HepG2 (cell line): ENCODE data around the gene GEMIN2. TPM values are rescaled to one million over a fixed set of nuclear protein-coding genes. Genes with fewer than 3 reads are reported as not detected.

ENCODE experiments used
- BCL3 ChIP-seq: sonication (generic); formaldehyde crosslinking; IDR thresholded peaks from 2 replicates; pipeline ENCODE4 v1.5.1; 2020; ENCODE audit warnings: mild to moderate bottlenecking, missing genetic modification reagents, moderate library complexity
- CBX1 ChIP-seq: IDR thresholded peaks from one replicate; pipeline ENCODE4 v1.6.1; 2016; ENCODE audit warnings: antibody characterized with exemption, low read depth
- FOXK2 ChIP-seq: fragments of 450-650 bp; IDR thresholded peaks from 2 replicates; pipeline ENCODE4 v1.6.1; 2016
- HOXA9 ChIP-seq: sonication (generic); formaldehyde crosslinking; IDR thresholded peaks from 2 replicates; pipeline ENCODE4 v1.8.1; 2022; ENCODE audit warnings: missing genetic modification reagents, mild to moderate bottlenecking, moderate library complexity, borderline replicate concordance
- JARID2 ChIP-seq: sonication (generic); formaldehyde crosslinking; IDR thresholded peaks from 2 replicates; pipeline ENCODE4 v1.8.1; 2023; ENCODE audit warnings: missing genetic modification reagents, inconsistent platforms; ENCODE audit not compliant: insufficient replicate concordance
- MEF2D ChIP-seq: sonication (generic); formaldehyde crosslinking; IDR thresholded peaks from 2 replicates; pipeline ENCODE4 v1.5.1; 2020; ENCODE audit warnings: mild to moderate bottlenecking, missing genetic modification reagents
- MLX ChIP-seq: IDR thresholded peaks from 2 replicates; pipeline ENCODE4 v1.6.1; 2016
- MTA1 ChIP-seq: sonication (generic); formaldehyde crosslinking; IDR thresholded peaks from 2 replicates; pipeline ENCODE4 v1.4.0; 2020; ENCODE audit warnings: missing genetic modification reagents, mild to moderate bottlenecking, borderline replicate concordance
- SOX5 ChIP-seq: IDR thresholded peaks from 2 replicates; pipeline ENCODE4 v1.6.1; 2016; ENCODE audit warnings: borderline replicate concordance
- SUZ12 ChIP-seq: fragments of 150-350 bp; IDR thresholded peaks from 2 replicates; pipeline ENCODE4 v1.6.1; 2014; ENCODE audit warnings: low read depth, low read length
- ZBTB40 ChIP-seq, 2 experiments: fragments of 450-650 bp in 1 of 2; sonication (generic) in 1 of 2; formaldehyde crosslinking in 1 of 2; IDR thresholded peaks; 2 replicates each; pipeline versions ENCODE4 v1.6.1 to v1.8.0; 2016 to 2022; ENCODE audit warnings: antibody characterized with exemption in 1 of 2, mild to moderate bottlenecking in 1 of 2, missing genetic modification reagents in 1 of 2
- ZNF207 ChIP-seq: fragments of 450-650 bp; IDR thresholded peaks from 2 replicates; pipeline ENCODE4 v1.6.1; 2016; ENCODE audit warnings: antibody characterized with exemption, borderline replicate concordance
- ZNF296 ChIP-seq: sonication (generic); formaldehyde crosslinking; conservative IDR thresholded peaks from 2 replicates; pipeline ENCODE4 v1.5.0; 2020; ENCODE audit warnings: mild to moderate bottlenecking, missing genetic modification reagents
- ZNF496 ChIP-seq: sonication (generic); formaldehyde crosslinking; IDR thresholded peaks from 2 replicates; pipeline ENCODE4 v1.8.1; 2023; ENCODE audit warnings: mild to moderate bottlenecking, moderate library complexity, missing genetic modification reagents; ENCODE audit not compliant: insufficient replicate concordance
- ZNF850 ChIP-seq: sonication (generic); formaldehyde crosslinking; conservative IDR thresholded peaks from 2 replicates; pipeline ENCODE4 v1.9.0; 2021; ENCODE audit warnings: mild to moderate bottlenecking, missing genetic modification reagents
- ZSCAN20 ChIP-seq: sonication (generic); formaldehyde crosslinking; IDR thresholded peaks from 2 replicates; pipeline ENCODE4 v1.4.0; 2020; ENCODE audit warnings: missing genetic modification reagents, mild to moderate bottlenecking, borderline replicate concordance
- ZSCAN30 ChIP-seq: sonication (generic); formaldehyde crosslinking; IDR thresholded peaks from 2 replicates; pipeline ENCODE4 v1.5.0; 2020; ENCODE audit warnings: mild to moderate bottlenecking, missing genetic modification reagents
- polyA plus RNA-seq, 8 experiments: library from polyadenylated mRNA; depleted of rRNA in 3 of 8; stranded (reverse) in 7 of 8; unstranded in 1 of 8; fragments of >200 nt; fragmentation: Illumina TruSeq in 4 of 8; extraction: Trizol in 4 of 8; gene quantifications; 2 replicates each; pipeline versions ENCODE4 v1.2.1 to v1.2.3, GENCODE V29; 2011 to 2016; ENCODE audit warnings: low read depth in 4 of 8, missing spikeins in 1 of 8, mixed read lengths in 1 of 8; ENCODE audit not compliant: insufficient read depth in 1 of 8
- total RNA-seq, 5 experiments: library from RNA; depleted of rRNA; stranded (reverse); fragments of >200 nt; fragmentation: Illumina TruSeq; extraction: Trizol; gene quantifications; 2 replicates each; pipeline ENCODE4 v1.2.3, GENCODE V29; 2016; ENCODE audit warnings: low read depth in 1 of 5
- TF ChIP-seq, protein P1 (sequence below): sonication (generic); formaldehyde crosslinking; IDR thresholded peaks from 2 replicates; pipeline ENCODE4 v1.8.0; 2022; ENCODE audit warnings: mild to moderate bottlenecking, missing genetic modification reagents, moderate library complexity

GEMIN2 gene
- total and polyA plus RNA-seq, 2 of the 13 experiments (the other 11 are each of a cell fraction or from before 2014, with no cell fraction given): 54.8 to 110 TPM

- no peak for TF ChIP-seq ZBTB40 (IDR thresholded peaks at IDR 0.05)
- TF ChIP-seq ZBTB40 (CRISPR knock-in tag; IDR thresholded peaks at IDR 0.05): no peak
- 0 out of 2 replicates have a peak, but pooled peaks have one; percentile 49 for TF ChIP-seq ZSCAN20 (CRISPR knock-in tag)
- no peak for TF ChIP-seq HOXA9 (CRISPR knock-in tag)
- TF ChIP-seq JARID2 (CRISPR knock-in tag): no peak
- no peak for TF ChIP-seq MTA1 (CRISPR knock-in tag)
- no peak; the same call in 1 of the 2 replicates for TF ChIP-seq SOX5 (CRISPR knock-in tag)
- TF ChIP-seq BCL3 (CRISPR knock-in tag): no peak
- no peak for TF ChIP-seq ZNF496 (CRISPR knock-in tag)
- TF ChIP-seq ZSCAN30: no peak; the same call in 1 of the 2 replicates
- TF ChIP-seq, protein P1, sequence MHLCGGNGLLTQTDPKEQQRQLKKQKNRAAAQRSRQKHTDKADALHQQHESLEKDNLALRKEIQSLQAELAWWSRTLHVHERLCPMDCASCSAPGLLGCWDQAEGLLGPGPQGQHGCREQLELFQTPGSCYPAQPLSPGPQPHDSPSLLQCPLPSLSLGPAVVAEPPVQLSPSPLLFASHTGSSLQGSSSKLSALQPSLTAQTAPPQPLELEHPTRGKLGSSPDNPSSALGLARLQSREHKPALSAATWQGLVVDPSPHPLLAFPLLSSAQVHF: no peak
- TF ChIP-seq MLX (CRISPR knock-in tag): peak; percentile 71; the same call in 1 of the 2 replicates
- peak; percentile 91 for TF ChIP-seq ZNF296
- peak; percentile 73; the same call in 1 of the 2 replicates for TF ChIP-seq ZNF850
- TF ChIP-seq FOXK2: no peak
- no peak for TF ChIP-seq CBX1
- TF ChIP-seq ZNF207: no peak
- peak; percentile 63; the same call in 1 of the 2 replicates for TF ChIP-seq MEF2D
- no peak for TF ChIP-seq SUZ12
Observed at GRCh38 chr14:39102265-39102968, 11.7 kb upstream of the GEMIN2 start (continued).
